CD4-positive, CD25-positive, alpha-beta regulatory T cell (primary cell): ENCODE data around the gene MLYCD. TPM values are rescaled to one million over a fixed set of nuclear protein-coding genes. Genes with fewer than 3 reads are reported as not detected.
"Not testable (repeated sequence)": the region's sequence is repeated elsewhere in the genome, so short reads cannot be mapped to it uniquely, and the experiment has no call there.

Experiments
- ATAC-seq, 2 donors: fragments of 150-1000 bp; cut with Tn5 transposase; one replicate each; pipeline ENCODE4 v1.10.0; 2021; ENCODE audit warnings: low read depth in 2 of 2, moderate number of reproducible peaks in 2 of 2, moderate library complexity in 1 of 2
- DNase-seq, 3 donors: peaks; one replicate each; pipeline versions ENCODE4 v3.0.0 to v3.0.0-alpha.2; 2012 to 2022; ENCODE audit warnings: mixed read lengths in 1 of 3
- H3K27ac ChIP-seq: one replicate; pipeline ENCODE4 v1.7.0; 2013; ENCODE audit warnings: mild to moderate bottlenecking, low read length; ENCODE audit not compliant: insufficient read depth, poor library complexity, severe bottlenecking
- H3K27me3 ChIP-seq: one replicate; pipeline ENCODE4 v1.7.0; 2013; ENCODE audit warnings: low read length; ENCODE audit not compliant: control insufficient read depth, insufficient read depth
- H3K36me3 ChIP-seq: one replicate; pipeline ENCODE4 v1.7.0; 2013; ENCODE audit warnings: mild to moderate bottlenecking, low read length, moderate library complexity; ENCODE audit not compliant: control insufficient read depth, insufficient read depth
- H3K4me1 ChIP-seq: 2 replicates; pipeline ENCODE4 v1.7.0; 2013; ENCODE audit warnings: mild to moderate bottlenecking, low read length; ENCODE audit not compliant: insufficient read depth, control insufficient read depth, poor library complexity, severe bottlenecking
- H3K4me3 ChIP-seq: one replicate; pipeline ENCODE4 v1.7.0; 2013; ENCODE audit warnings: low read depth, mild to moderate bottlenecking, low read length, moderate library complexity
- H3K9me3 ChIP-seq, 2 experiments: 1 replicate in 1 of 2; 2 replicates in 1 of 2; pipeline ENCODE4 v1.7.0; 2013; ENCODE audit warnings: low read length in 2 of 2, mild to moderate bottlenecking in 1 of 2, moderate library complexity in 1 of 2; ENCODE audit not compliant: control insufficient read depth in 2 of 2
- H3K27ac Mint-ChIP-seq, 3 donors: one replicate each; pipeline ENCODE4 v1.8.0; 2020 to 2022; ENCODE audit warnings: mild to moderate bottlenecking in 3 of 3, mixed read lengths in 3 of 3, moderate library complexity in 2 of 3
- H3K27me3 Mint-ChIP-seq: one replicate; pipeline ENCODE4 v1.8.0; 2022; ENCODE audit warnings: mild to moderate bottlenecking, mixed read lengths
- H3K36me3 Mint-ChIP-seq: one replicate; pipeline ENCODE4 v1.8.0; 2020; ENCODE audit warnings: mixed read lengths
- H3K4me1 Mint-ChIP-seq, 4 donors: one replicate each; pipeline ENCODE4 v1.8.0; 2020 to 2022; ENCODE audit warnings: mixed read lengths in 4 of 4, mild to moderate bottlenecking in 1 of 4
- H3K4me3 Mint-ChIP-seq, 4 donors: one replicate each; pipeline ENCODE4 v1.8.0; 2020 to 2022; ENCODE audit warnings: mild to moderate bottlenecking in 4 of 4, mixed read lengths in 4 of 4, moderate library complexity in 3 of 4
- H3K9me3 Mint-ChIP-seq, 7 donors: one replicate each; pipeline ENCODE4 v1.8.0; 2020 to 2022; ENCODE audit warnings: mixed read lengths in 7 of 7, mild to moderate bottlenecking in 3 of 7, moderate library complexity in 2 of 7
- polyA plus RNA-seq, 4 donors: library from polyadenylated mRNA; unstranded; fragments of 300-500 nt; fragmentation: Illumina TruSeq; gene quantifications; one replicate each; pipeline ENCODE4 v1.2.3, GENCODE V29; 2021
- total RNA-seq: library from RNA; stranded (reverse); gene quantifications from one replicate; pipeline ENCODE4 v1.2.3, GENCODE V29; 2022

Gene MLYCD
- total and polyA plus RNA-seq, 5 donors from 2014 or later = 1.9 to 6.5 (median 2.4) TPM

GRCh38 chr16:83940630-83941378, 41.9 kb downstream of the MLYCD start:
- no peak overlapping the region for H3K27ac ChIP-seq
- H3K9me3 ChIP-seq = no peaks in the 10 kb centered on the region
- Mint-ChIP-seq H3K27ac (no peak overlapping the region), H3K36me3 (no peaks in the 10 kb centered on the region), H3K4me3 (no peak overlapping the region), H3K27me3 (no peaks in the 10 kb centered on the region), H3K9me3 (no peaks in the 10 kb centered on the region), H3K4me1 (peaks cover 0 to 9% (median 3%) of the 10 kb centered on the region in 4 donors)
- DNase-seq = no peak
- no peaks in the 10 kb centered on the region for H3K4me1 ChIP-seq
- ATAC-seq = no peak
- H3K27me3 ChIP-seq = no peaks in the 10 kb centered on the region
- H3K36me3 ChIP-seq = no peaks in the 10 kb centered on the region
- H3K4me3 ChIP-seq = no peak overlapping the region

GRCh38 chr16:83941546-83941945, 42.6 kb downstream of the MLYCD start:
- H3K9me3 ChIP-seq, H3K4me3 Mint-ChIP-seq, DNase-seq, H3K36me3 Mint-ChIP-seq, H3K4me1 Mint-ChIP-seq, H3K4me3 ChIP-seq, H3K27ac ChIP-seq, H3K36me3 ChIP-seq, H3K9me3 Mint-ChIP-seq, H3K27ac Mint-ChIP-seq, ATAC-seq, H3K27me3 ChIP-seq, H3K27me3 Mint-ChIP-seq, H3K4me1 ChIP-seq: not testable (repeated sequence)

- H3K9me3 ChIP-seq = no peaks in the 10 kb centered on the region
- Mint-ChIP-seq H3K9me3 (no peaks in the 10 kb centered on the region), H3K36me3 (no peaks in the 10 kb centered on the region), H3K4me1 (peaks cover 0 to 9% (median 3%) of the 10 kb centered on the region in 4 donors), H3K4me3 (no peak overlapping the region), H3K27ac (no peak overlapping the region), H3K27me3 (no peaks in the 10 kb centered on the region)
- no peak overlapping the region for H3K27ac ChIP-seq
- H3K27me3 ChIP-seq = no peaks in the 10 kb centered on the region
- no peak overlapping the region for H3K4me3 ChIP-seq
- ATAC-seq (no peak), DNase-seq (no peak)
- H3K4me1 ChIP-seq = no peaks in the 10 kb centered on the region
- H3K36me3 ChIP-seq = no peaks in the 10 kb centered on the region
These were observed 43.2 kb downstream of the MLYCD start for GRCh38 chr16:83942074-83942473.

- Mint-ChIP-seq H3K9me3 (no peaks in the 10 kb centered on the region), H3K27me3 (no peaks in the 10 kb centered on the region), H3K27ac (no peak overlapping the region), H3K4me3 (no peak overlapping the region), H3K4me1 (peaks cover 0 to 9% (median 3%) of the 10 kb centered on the region in 4 donors), H3K36me3 (no peaks in the 10 kb centered on the region)
- H3K9me3 ChIP-seq = no peaks in the 10 kb centered on the region
- H3K27ac ChIP-seq = no peak overlapping the region
- no peak overlapping the region for H3K4me3 ChIP-seq
- H3K4me1 ChIP-seq = no peaks in the 10 kb centered on the region
- no peak for ATAC-seq
- no peak for DNase-seq
- no peaks in the 10 kb centered on the region for H3K27me3 ChIP-seq
- H3K36me3 ChIP-seq = no peaks in the 10 kb centered on the region
These were observed 44.0 kb downstream of the MLYCD start for GRCh38 chr16:83942815-83943515.

GRCh38 chr16:83943516-83944050, 44.7 kb downstream of the MLYCD start:
- Histone ChIP-seq H3K27ac (no peak overlapping the region), H3K4me1 (no peaks in the 10 kb centered on the region), H3K9me3 (no peaks in the 10 kb centered on the region), H3K36me3 (no peaks in the 10 kb centered on the region), H3K27me3 (no peaks in the 10 kb centered on the region), H3K4me3 (no peak overlapping the region)
- DNase-seq (no peak), ATAC-seq (no peak)
- Mint-ChIP-seq H3K4me1 (peaks cover 0 to 8% (median 3%) of the 10 kb centered on the region in 4 donors), H3K27ac (no peak overlapping the region), H3K4me3 (no peak overlapping the region), H3K9me3 (no peaks in the 10 kb centered on the region), H3K36me3 (no peaks in the 10 kb centered on the region), H3K27me3 (no peaks in the 10 kb centered on the region)

- no peak overlapping the region for H3K4me3 ChIP-seq
- no peaks in the 10 kb centered on the region for H3K4me1 Mint-ChIP-seq
- no peaks in the 10 kb centered on the region for H3K36me3 Mint-ChIP-seq
- no peaks in the 10 kb centered on the region for H3K27me3 ChIP-seq
- H3K27me3 Mint-ChIP-seq = no peaks in the 10 kb centered on the region
- no peak overlapping the region for H3K27ac Mint-ChIP-seq
- no peaks in the 10 kb centered on the region for H3K4me1 ChIP-seq
- H3K9me3 ChIP-seq = no peaks in the 10 kb centered on the region
- no peak for ATAC-seq
- no peaks in the 10 kb centered on the region for H3K9me3 Mint-ChIP-seq
- no peak overlapping the region for H3K27ac ChIP-seq
- H3K4me3 Mint-ChIP-seq = no peak overlapping the region
- H3K36me3 ChIP-seq = no peaks in the 10 kb centered on the region
- DNase-seq = no peak
These were observed 46.7 kb downstream of the MLYCD start for GRCh38 chr16:83945587-83945986.

- Mint-ChIP-seq H3K36me3 (no peaks in the 10 kb centered on the region), H3K27ac (no peak overlapping the region), H3K4me1 (no peaks in the 10 kb centered on the region), H3K4me3 (no peak overlapping the region), H3K9me3 (no peaks in the 10 kb centered on the region), H3K27me3 (no peaks in the 10 kb centered on the region)
- Histone ChIP-seq H3K36me3 (no peaks in the 10 kb centered on the region), H3K27me3 (no peaks in the 10 kb centered on the region), H3K4me1 (no peaks in the 10 kb centered on the region), H3K9me3 (no peaks in the 10 kb centered on the region), H3K4me3 (no peak overlapping the region), H3K27ac (no peak overlapping the region)
- DNase-seq (no peak), ATAC-seq (no peak)
These were observed 47.4 kb downstream of the MLYCD start for GRCh38 chr16:83946154-83946780.
